Naive thymus-derived CD4-positive, alpha-beta T cell (primary cell): ENCODE data around the gene SAMD8. TPM values are rescaled to one million over a fixed set of nuclear protein-coding genes. Genes with fewer than 3 reads are reported as not detected.

ENCODE experiments used
- ATAC-seq: fragments of 150-1000 bp; cut with Tn5 transposase; 2 replicates; pipeline ENCODE4 v1.10.0; 2021; ENCODE audit warnings: mild to moderate bottlenecking, moderate library complexity
- CTCF ChIA-PET: fragments of 350-600 bp; sonication (Branson Sonifier 250); formaldehyde crosslinking; loops from one replicate; lab custom pipeline; 2021; ENCODE audit warnings: antibody characterized with exemption; lab: Charles Lee
- POLR2A ChIA-PET: fragments of 350-600 bp; sonication (Branson Sonifier 250); formaldehyde crosslinking; loops from one replicate; lab custom pipeline; 2021; ENCODE audit warnings: antibody characterized with exemption, inconsistent platforms; lab: Charles Lee
- DNase-seq, 9 donors: peaks; one replicate each; pipeline versions ENCODE4 v3.0.0 to v3.0.0-alpha.2; 2020 to 2022; ENCODE audit warnings: mixed read lengths in 1 of 9
- H3K27ac ChIP-seq: one replicate; pipeline ENCODE4 v1.7.0; 2013; ENCODE audit warnings: mild to moderate bottlenecking, low read depth, low read length, moderate library complexity
- H3K27me3 ChIP-seq, 2 donors: one replicate each; pipeline ENCODE4 v1.7.0; 2013; ENCODE audit warnings: low read length in 2 of 2, mild to moderate bottlenecking in 2 of 2, moderate library complexity in 2 of 2; ENCODE audit not compliant: control insufficient read depth in 2 of 2, insufficient read depth in 2 of 2
- H3K36me3 ChIP-seq, 3 experiments: 1 replicate in 2 of 3; 2 replicates in 1 of 3; pipeline ENCODE4 v1.7.0; 2013; ENCODE audit warnings: low read length in 3 of 3, mild to moderate bottlenecking in 3 of 3, moderate library complexity in 1 of 3; ENCODE audit not compliant: insufficient read depth in 3 of 3, control insufficient read depth in 2 of 3
- H3K4me1 ChIP-seq, 2 donors: one replicate each; pipeline ENCODE4 v1.7.0; 2013; ENCODE audit warnings: low read length in 2 of 2, mild to moderate bottlenecking in 2 of 2, moderate library complexity in 1 of 2; ENCODE audit not compliant: control insufficient read depth in 2 of 2, insufficient read depth in 2 of 2
- H3K4me3 ChIP-seq: 2 replicates; pipeline ENCODE4 v1.7.0; 2013; ENCODE audit warnings: mild to moderate bottlenecking, low read length
- H3K9me3 ChIP-seq, 3 experiments: 1 replicate in 2 of 3; 2 replicates in 1 of 3; pipeline ENCODE4 v1.7.0; 2013; ENCODE audit warnings: low read length in 3 of 3; ENCODE audit not compliant: control insufficient read depth in 2 of 3
- H3K27ac Mint-ChIP-seq, 9 donors: one replicate each; pipeline ENCODE4 v1.8.0; 2020 to 2022; ENCODE audit warnings: mixed read lengths in 9 of 9, mild to moderate bottlenecking in 8 of 9, moderate library complexity in 5 of 9, inconsistent platforms in 2 of 9
- H3K27me3 Mint-ChIP-seq, 5 donors: one replicate each; pipeline ENCODE4 v1.8.0; 2021 to 2022; ENCODE audit warnings: mixed read lengths in 5 of 5, mild to moderate bottlenecking in 1 of 5
- H3K36me3 Mint-ChIP-seq, 5 donors: one replicate each; pipeline ENCODE4 v1.8.0; 2020 to 2022; ENCODE audit warnings: mixed read lengths in 5 of 5, mild to moderate bottlenecking in 3 of 5, inconsistent platforms in 1 of 5
- H3K4me1 Mint-ChIP-seq, 7 donors: one replicate each; pipeline ENCODE4 v1.8.0; 2020 to 2022; ENCODE audit warnings: mixed read lengths in 7 of 7, mild to moderate bottlenecking in 3 of 7, inconsistent platforms in 1 of 7
- H3K4me3 Mint-ChIP-seq, 10 donors: one replicate each; pipeline ENCODE4 v1.8.0; 2020 to 2022; ENCODE audit warnings: mild to moderate bottlenecking in 10 of 10, mixed read lengths in 10 of 10, moderate library complexity in 6 of 10, inconsistent platforms in 2 of 10
- H3K9me3 Mint-ChIP-seq, 11 donors: one replicate each; pipeline ENCODE4 v1.8.0; 2020 to 2022; ENCODE audit warnings: mixed read lengths in 11 of 11, mild to moderate bottlenecking in 4 of 11, inconsistent platforms in 1 of 11, moderate library complexity in 1 of 11
- intact Hi-C, 2 donors: fragments of 100-400 bp; cut with micrococcal nuclease; formaldehyde crosslinking; loops; one replicate each; pipeline ENCODE4 v1.15.1; 2023
- polyA plus RNA-seq, 2 donors: library from polyadenylated mRNA; unstranded; fragments of 300-500 nt; fragmentation: Illumina TruSeq; gene quantifications; one replicate each; pipeline ENCODE4 v1.2.3, GENCODE V29; 2021
- total RNA-seq, 6 experiments: library from RNA in 5 of 6; stranded (reverse) in 5 of 6; gene quantifications; 1 replicate in 5 of 6; 2 replicates in 1 of 6; pipeline ENCODE4 v1.2.3 and lab custom pipeline; 2021 to 2026

The SAMD8 gene
- total and polyA plus RNA-seq, 7 experiments from 2014 or later, result 4.5 to 31.7 (median 16.2) TPM

DNA sequence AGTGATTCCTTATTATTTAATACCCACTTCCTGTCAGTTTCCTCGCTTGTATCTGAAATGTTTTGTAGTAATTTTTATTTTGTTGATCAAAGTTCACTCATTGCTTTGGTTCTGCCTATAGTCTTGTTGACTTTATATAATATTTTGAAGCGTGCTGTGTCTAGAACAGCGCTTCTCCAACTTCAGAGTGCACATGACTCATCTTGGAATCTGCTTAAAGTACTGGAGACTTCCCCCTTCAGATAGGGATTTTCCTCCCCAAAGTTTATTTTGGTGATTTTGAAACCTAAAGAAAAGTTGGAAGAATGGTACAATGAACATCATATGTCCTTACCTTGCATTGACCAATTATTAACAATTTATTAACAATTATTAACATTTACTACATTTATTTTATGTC lies 118.5 kb downstream of the SAMD8 start:
- H3K4me3 Mint-ChIP-seq, result no peak overlapping the region
- POLR2A ChIA-PET, result interaction anchor here (7.7 kb wide), 1 partner anchor 20 kb away, joined by 122 read pairs; the partner anchor contains the start of gene VDAC2
- peaks cover 5 to 8% of the 10 kb centered on the region in 2 donors for H3K4me1 ChIP-seq
- H3K27me3 ChIP-seq, result no peaks in the 10 kb centered on the region
- no peak for ATAC-seq
- H3K4me3 ChIP-seq, result no peak overlapping the region
- CTCF ChIA-PET, result interaction anchor here (0.7 to 8.6 kb wide), 9 partner anchors 8 to 595 kb away, joined by 3 to 183 read pairs (median 5); partner anchors contain the start of gene VDAC2
- H3K27me3 Mint-ChIP-seq, result no peaks in the 10 kb centered on the region
- peaks cover 4 to 20% (median 16%) of the 10 kb centered on the region in 5 donors for H3K36me3 Mint-ChIP-seq
- peak overlapping the region; percentile 52 for H3K27ac ChIP-seq
- no peak for DNase-seq
- H3K36me3 ChIP-seq, result peaks cover 0 to 59% (median 19%) of the 10 kb centered on the region in 3 experiments
- H3K4me1 Mint-ChIP-seq, result peaks cover 17 to 52% (median 41%) of the 10 kb centered on the region in 7 donors
- no peaks in the 10 kb centered on the region for H3K9me3 ChIP-seq
- intact Hi-C loops, result loop anchor here (1.0 to 10.0 kb wide), 13 partner anchors 20 to 1818 kb away; partner anchors contain the start of genes VCL (in 2 of the 2), VDAC2 (in 2 of the 2), ANXA7 (in 1 of the 2) and CAMK2G (in 1 of the 2)
- H3K9me3 Mint-ChIP-seq, result no peaks in the 10 kb centered on the region
- H3K27ac Mint-ChIP-seq, result peak overlapping the region in 8 of 9 donors; percentile 49 to 97 (median 88)

DNA sequence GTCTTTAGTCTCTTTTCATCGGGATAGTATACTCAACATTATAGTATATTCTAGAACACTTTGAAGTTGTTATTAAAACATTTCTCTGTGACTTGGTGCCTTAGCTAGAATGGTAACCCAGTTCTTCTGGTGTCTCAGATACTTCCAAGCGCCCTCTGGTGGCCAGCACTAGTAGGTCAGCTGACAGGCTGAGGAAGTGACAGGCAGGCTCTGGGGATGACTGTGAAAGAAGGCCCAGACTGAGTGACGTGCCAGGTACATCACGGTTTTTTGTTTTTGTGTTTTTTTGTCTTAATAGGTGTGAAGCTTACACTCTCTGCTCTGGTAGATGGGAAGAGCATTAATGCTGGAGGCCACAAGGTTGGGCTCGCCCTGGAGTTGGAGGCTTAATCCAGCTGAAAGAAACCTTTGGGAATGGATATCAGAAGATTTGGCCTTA lies 119.2 kb downstream of the SAMD8 start:
- intact Hi-C loops, result loop anchor here (1.0 to 10.0 kb wide), 12 partner anchors 20 to 1818 kb away; partner anchors contain the start of genes VCL (in 2 of the 2), VDAC2 (in 2 of the 2), ANXA7 (in 1 of the 2) and CAMK2G (in 1 of the 2)
- Mint-ChIP-seq H3K4me1 (peaks cover 16 to 46% (median 35%) of the 10 kb centered on the region in 7 donors), H3K4me3 (peak overlapping the region in 2 of 10 donors; percentile 8 to 53), H3K27ac (peak overlapping the region; percentile 78 to 98 (median 92)), H3K27me3 (no peaks in the 10 kb centered on the region), H3K36me3 (peaks cover 4 to 20% (median 13%) of the 10 kb centered on the region in 5 donors), H3K9me3 (no peaks in the 10 kb centered on the region)
- Histone ChIP-seq H3K9me3 (no peaks in the 10 kb centered on the region), H3K4me3 (no peak overlapping the region), H3K4me1 (peaks cover 4 to 8% of the 10 kb centered on the region in 2 donors), H3K36me3 (peaks cover 0 to 52% (median 19%) of the 10 kb centered on the region in 3 experiments), H3K27ac (peak overlapping the region; percentile 56), H3K27me3 (no peaks in the 10 kb centered on the region)
- peak; percentile 77 for ATAC-seq
- ChIA-PET CTCF (interaction anchor here (0.7 to 8.6 kb wide), 7 partner anchors 8 to 121 kb away, joined by 3 to 183 read pairs (median 5); partner anchors contain the start of gene VDAC2), POLR2A (interaction anchor here (1.4 to 7.7 kb wide), 2 partner anchors 8 to 20 kb away, joined by 3 to 122 read pairs; partner anchors contain the start of gene VDAC2)
- peak; percentile 80 to 95 (median 92) for DNase-seq

Other genes starting within 250 kb of the SAMD8 start
- 100 to 1,000 TPM in 3 of 5 experiments, 10 to 100 TPM in 2; 82.8 to 138 (median 121) TPM for gene VDAC2, start 99.1 kb downstream of the SAMD8 start, total RNA-seq
- 100 to 1,000 TPM; 170 to 193 TPM for gene VDAC2, start 99.1 kb downstream of the SAMD8 start, polyA plus RNA-seq
- 10 to 100 TPM; 10.1 to 29.2 (median 15.8) TPM for gene COMTD1, start 124.3 kb downstream of the SAMD8 start, total RNA-seq
- gene COMTD1, start 124.3 kb downstream of the SAMD8 start, polyA plus RNA-seq, result 10 to 100 TPM in 1 of 2 donors, 1 to 10 TPM in 1; 8.8 to 14.8 TPM